WTC11 (cell line): ENCODE results near the gene ARHGAP10.

ENCODE experiments used
- CREB1 ChIP-seq: sonication (generic); formaldehyde crosslinking; IDR thresholded peaks from 2 replicates; pipeline ENCODE4 v1.8.0; 2023; ENCODE audit warnings: mild to moderate bottlenecking, missing genetic modification reagents
- CTCF ChIP-seq: fragments of 200-600 bp; IDR thresholded peaks from 2 replicates; pipeline ENCODE4 v1.8.0; 2022; ENCODE audit warnings: antibody characterized with exemption
- ELF4 ChIP-seq: sonication (generic); formaldehyde crosslinking; IDR thresholded peaks from 2 replicates; pipeline ENCODE4 v1.8.1; 2022; ENCODE audit warnings: low read depth, mild to moderate bottlenecking, moderate library complexity, missing genetic modification reagents
- FOXJ3 ChIP-seq: sonication (generic); formaldehyde crosslinking; IDR thresholded peaks from 2 replicates; pipeline ENCODE4 v1.9.0; 2021; ENCODE audit warnings: missing genetic modification reagents, mild to moderate bottlenecking, borderline replicate concordance
- FOXP1 ChIP-seq: sonication (generic); formaldehyde crosslinking; IDR thresholded peaks from 2 replicates; pipeline ENCODE4 v1.8.0; 2022; ENCODE audit warnings: missing genetic modification reagents, mild to moderate bottlenecking, moderate library complexity, borderline replicate concordance
- GABPB1 ChIP-seq: sonication (generic); formaldehyde crosslinking; IDR thresholded peaks from 2 replicates; pipeline ENCODE4 v1.8.1; 2023; ENCODE audit warnings: mild to moderate bottlenecking, missing genetic modification reagents
- MLX ChIP-seq: sonication (generic); formaldehyde crosslinking; IDR thresholded peaks from 2 replicates; pipeline ENCODE4 v1.8.1; 2023; ENCODE audit warnings: mild to moderate bottlenecking, missing genetic modification reagents, moderate library complexity
- NR2C2 ChIP-seq: sonication (generic); formaldehyde crosslinking; IDR thresholded peaks from 2 replicates; pipeline ENCODE4 v1.8.0; 2022; ENCODE audit warnings: mild to moderate bottlenecking, missing genetic modification reagents
- ZBTB43 ChIP-seq: sonication (generic); formaldehyde crosslinking; IDR thresholded peaks from 2 replicates; pipeline ENCODE4 v1.8.1; 2023; ENCODE audit warnings: mild to moderate bottlenecking, missing genetic modification reagents
- ZNF281 ChIP-seq: sonication (generic); formaldehyde crosslinking; IDR thresholded peaks from 2 replicates; pipeline ENCODE4 v1.8.0; 2023; ENCODE audit warnings: mild to moderate bottlenecking, missing genetic modification reagents
- TF ChIP-seq, protein P1 (sequence below): sonication (generic); formaldehyde crosslinking; IDR thresholded peaks from 2 replicates; pipeline ENCODE4 v1.8.0; 2022; ENCODE audit warnings: mild to moderate bottlenecking, missing genetic modification reagents
- TF ChIP-seq, protein P2 (sequence below): sonication (generic); formaldehyde crosslinking; IDR thresholded peaks from 2 replicates; pipeline ENCODE4 v1.8.1; 2023; ENCODE audit warnings: mild to moderate bottlenecking, missing genetic modification reagents, borderline replicate concordance
- TF ChIP-seq, protein P3 (sequence below): sonication (generic); formaldehyde crosslinking; IDR thresholded peaks from 2 replicates; pipeline ENCODE4 v1.8.0; 2022; ENCODE audit warnings: mild to moderate bottlenecking, missing genetic modification reagents
- TF ChIP-seq, protein P4 (sequence below): sonication (generic); formaldehyde crosslinking; IDR thresholded peaks from 2 replicates; pipeline ENCODE4 v1.8.1; 2023; ENCODE audit warnings: mild to moderate bottlenecking, missing genetic modification reagents, moderate library complexity

GRCh38 chr4:147846318-147847155 is 114.6 kb downstream of the ARHGAP10 start:
- TF ChIP-seq CTCF (no peak), NR2C2 (CRISPR knock-in tag) (no peak), FOXJ3 (CRISPR knock-in tag) (no peak), ZNF281 (no peak), MLX (CRISPR knock-in tag) (no peak), CREB1 (CRISPR knock-in tag) (no peak), ZBTB43 (CRISPR knock-in tag) (no peak), ELF4 (CRISPR knock-in tag) (no peak), FOXP1 (CRISPR knock-in tag) (no peak), GABPB1 (CRISPR knock-in tag) (no peak)
- TF ChIP-seq, protein P1, sequence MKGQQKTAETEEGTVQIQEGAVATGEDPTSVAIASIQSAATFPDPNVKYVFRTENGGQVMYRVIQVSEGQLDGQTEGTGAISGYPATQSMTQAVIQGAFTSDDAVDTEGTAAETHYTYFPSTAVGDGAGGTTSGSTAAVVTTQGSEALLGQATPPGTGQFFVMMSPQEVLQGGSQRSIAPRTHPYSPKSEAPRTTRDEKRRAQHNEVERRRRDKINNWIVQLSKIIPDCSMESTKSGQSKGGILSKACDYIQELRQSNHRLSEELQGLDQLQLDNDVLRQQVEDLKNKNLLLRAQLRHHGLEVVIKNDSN, result no peak
- TF ChIP-seq, protein P2, sequence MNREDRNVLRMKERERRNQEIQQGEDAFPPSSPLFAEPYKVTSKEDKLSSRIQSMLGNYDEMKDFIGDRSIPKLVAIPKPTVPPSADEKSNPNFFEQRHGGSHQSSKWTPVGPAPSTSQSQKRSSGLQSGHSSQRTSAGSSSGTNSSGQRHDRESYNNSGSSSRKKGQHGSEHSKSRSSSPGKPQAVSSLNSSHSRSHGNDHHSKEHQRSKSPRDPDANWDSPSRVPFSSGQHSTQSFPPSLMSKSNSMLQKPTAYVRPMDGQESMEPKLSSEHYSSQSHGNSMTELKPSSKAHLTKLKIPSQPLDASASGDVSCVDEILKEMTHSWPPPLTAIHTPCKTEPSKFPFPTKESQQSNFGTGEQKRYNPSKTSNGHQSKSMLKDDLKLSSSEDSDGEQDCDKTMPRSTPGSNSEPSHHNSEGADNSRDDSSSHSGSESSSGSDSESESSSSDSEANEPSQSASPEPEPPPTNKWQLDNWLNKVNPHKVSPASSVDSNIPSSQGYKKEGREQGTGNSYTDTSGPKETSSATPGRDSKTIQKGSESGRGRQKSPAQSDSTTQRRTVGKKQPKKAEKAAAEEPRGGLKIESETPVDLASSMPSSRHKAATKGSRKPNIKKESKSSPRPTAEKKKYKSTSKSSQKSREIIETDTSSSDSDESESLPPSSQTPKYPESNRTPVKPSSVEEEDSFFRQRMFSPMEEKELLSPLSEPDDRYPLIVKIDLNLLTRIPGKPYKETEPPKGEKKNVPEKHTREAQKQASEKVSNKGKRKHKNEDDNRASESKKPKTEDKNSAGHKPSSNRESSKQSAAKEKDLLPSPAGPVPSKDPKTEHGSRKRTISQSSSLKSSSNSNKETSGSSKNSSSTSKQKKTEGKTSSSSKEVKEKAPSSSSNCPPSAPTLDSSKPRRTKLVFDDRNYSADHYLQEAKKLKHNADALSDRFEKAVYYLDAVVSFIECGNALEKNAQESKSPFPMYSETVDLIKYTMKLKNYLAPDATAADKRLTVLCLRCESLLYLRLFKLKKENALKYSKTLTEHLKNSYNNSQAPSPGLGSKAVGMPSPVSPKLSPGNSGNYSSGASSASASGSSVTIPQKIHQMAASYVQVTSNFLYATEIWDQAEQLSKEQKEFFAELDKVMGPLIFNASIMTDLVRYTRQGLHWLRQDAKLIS (CRISPR knock-in tag), result no peak
- TF ChIP-seq, protein P3, sequence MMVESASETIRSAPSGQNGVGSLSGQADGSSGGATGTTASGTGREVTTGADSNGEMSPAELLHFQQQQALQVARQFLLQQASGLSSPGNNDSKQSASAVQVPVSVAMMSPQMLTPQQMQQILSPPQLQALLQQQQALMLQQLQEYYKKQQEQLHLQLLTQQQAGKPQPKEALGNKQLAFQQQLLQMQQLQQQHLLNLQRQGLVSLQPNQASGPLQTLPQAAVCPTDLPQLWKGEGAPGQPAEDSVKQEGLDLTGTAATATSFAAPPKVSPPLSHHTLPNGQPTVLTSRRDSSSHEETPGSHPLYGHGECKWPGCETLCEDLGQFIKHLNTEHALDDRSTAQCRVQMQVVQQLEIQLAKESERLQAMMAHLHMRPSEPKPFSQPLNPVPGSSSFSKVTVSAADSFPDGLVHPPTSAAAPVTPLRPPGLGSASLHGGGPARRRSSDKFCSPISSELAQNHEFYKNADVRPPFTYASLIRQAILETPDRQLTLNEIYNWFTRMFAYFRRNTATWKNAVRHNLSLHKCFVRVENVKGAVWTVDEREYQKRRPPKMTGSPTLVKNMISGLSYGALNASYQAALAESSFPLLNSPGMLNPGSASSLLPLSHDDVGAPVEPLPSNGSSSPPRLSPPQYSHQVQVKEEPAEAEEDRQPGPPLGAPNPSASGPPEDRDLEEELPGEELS (CRISPR knock-in tag), result no peak
- TF ChIP-seq, protein P4, sequence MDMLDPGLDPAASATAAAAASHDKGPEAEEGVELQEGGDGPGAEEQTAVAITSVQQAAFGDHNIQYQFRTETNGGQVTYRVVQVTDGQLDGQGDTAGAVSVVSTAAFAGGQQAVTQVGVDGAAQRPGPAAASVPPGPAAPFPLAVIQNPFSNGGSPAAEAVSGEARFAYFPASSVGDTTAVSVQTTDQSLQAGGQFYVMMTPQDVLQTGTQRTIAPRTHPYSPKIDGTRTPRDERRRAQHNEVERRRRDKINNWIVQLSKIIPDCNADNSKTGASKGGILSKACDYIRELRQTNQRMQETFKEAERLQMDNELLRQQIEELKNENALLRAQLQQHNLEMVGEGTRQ, result no peak
